H1 (cell line): Measurements from ENCODE around the gene OGFOD1. TPM values are rescaled to one million over a fixed set of nuclear protein-coding genes. Genes with fewer than 3 reads are reported as not detected.

ENCODE experiments used
- CHD2 ChIP-seq: IDR thresholded peaks from 2 replicates; pipeline ENCODE4 v1.6.1; 2012; ENCODE audit warnings: low read length, improper control_type of control experiment
- CHD7 ChIP-seq: fragments of 300-600 bp; sonication (generic); IDR thresholded peaks from 2 replicates; pipeline ENCODE4 v1.7.1; 2012; ENCODE audit warnings: low read length, moderate library complexity, mild to moderate bottlenecking, inconsistent platforms; ENCODE audit not compliant: insufficient replicate concordance
- EP300 ChIP-seq, 2 experiments: IDR thresholded peaks; 1 replicate in 1 of 2; 2 replicates in 1 of 2; pipeline ENCODE4 v1.6.1; 2011 to 2012; ENCODE audit warnings: low read depth in 2 of 2, low read length in 2 of 2, mild to moderate bottlenecking in 2 of 2, borderline replicate concordance in 1 of 2, inconsistent platforms in 1 of 2, moderate library complexity in 1 of 2
- GTF2F1 ChIP-seq: IDR thresholded peaks from 2 replicates; pipeline ENCODE4 v1.6.1; 2012; ENCODE audit warnings: low read depth, low read length, improper control_type of control experiment, borderline replicate concordance
- RFX5 ChIP-seq: IDR thresholded peaks from 2 replicates; pipeline ENCODE4 v1.6.1; 2011; ENCODE audit warnings: low read depth, low read length, improper control_type of control experiment, borderline replicate concordance
- SP2 ChIP-seq: IDR thresholded peaks from 2 replicates; pipeline ENCODE4 v1.6.1; 2012; ENCODE audit warnings: mild to moderate bottlenecking, low read length, inconsistent platforms
- SP4 ChIP-seq: IDR thresholded peaks from 2 replicates; pipeline ENCODE4 v1.6.1; 2012; ENCODE audit warnings: low read length, inconsistent platforms
- TEAD4 ChIP-seq: IDR thresholded peaks from 2 replicates; pipeline ENCODE4 v1.6.1; 2012; ENCODE audit warnings: low read depth, low read length, inconsistent platforms, mixed read lengths
- USF2 ChIP-seq: IDR thresholded peaks from 2 replicates; pipeline ENCODE4 v1.6.1; 2011; ENCODE audit warnings: low read length, improper control_type of control experiment
- polyA plus RNA-seq, 7 experiments: library from polyadenylated mRNA; depleted of rRNA in 3 of 7; stranded (reverse) in 5 of 7; unstranded in 2 of 7; fragments of >200 nt in 5 of 7; fragments of 200-250 nt in 2 of 7; gene quantifications; 1 replicate in 5 of 7; 2 replicates in 1 of 7; 4 replicates in 1 of 7; pipeline versions ENCODE4 v1.2.1 to v1.2.3, GENCODE V29; 2011 to 2013; ENCODE audit warnings: missing spikeins in 2 of 7, mixed read lengths in 2 of 7
- total RNA-seq: library from RNA; stranded (reverse); fragmentation: NEBNext Ultra II Directional; extraction: Animal tissue kit (Norgen Biotek cat#: 25700); gene quantifications from 2 replicates; pipeline ENCODE4 v1.2.1, GENCODE V29; 2021
- TF ChIP-seq, protein P1 (sequence below): IDR thresholded peaks from 2 replicates; pipeline ENCODE4 v1.6.1; 2012; ENCODE audit warnings: inconsistent platforms

The OGFOD1 gene
- total and polyA plus RNA-seq, 2 of the 8 experiments (the other 6 are each of a cell fraction or from before 2014, with no cell fraction given) = 24.6 to 61.4 TPM

DNA sequence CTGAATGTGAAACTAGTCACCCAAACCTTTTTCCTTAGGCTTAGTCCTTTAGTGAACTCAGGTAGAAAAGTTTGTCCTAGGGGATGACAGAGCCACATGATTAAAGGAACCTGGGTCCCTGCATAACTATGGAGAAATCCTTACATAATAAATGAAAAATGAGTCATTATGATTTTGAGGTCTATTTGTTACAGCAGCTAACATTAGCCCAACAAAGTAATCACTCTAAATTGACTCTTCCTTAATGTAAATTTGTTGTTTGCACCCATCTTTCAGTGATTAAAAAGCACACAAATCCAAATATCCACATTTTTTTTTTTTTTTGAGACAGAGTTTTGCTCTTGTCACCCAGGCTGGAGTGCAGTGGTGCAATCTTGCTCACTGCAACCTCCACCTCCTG, 32.0 kb downstream of the OGFOD1 start (continued):
- TF ChIP-seq CHD7 (no peak), CHD2 (no peak), SP2 (no peak), RFX5 (no peak), TEAD4 (no peak), USF2 (no peak), GTF2F1 (no peak), EP300 (IDR thresholded peaks at IDR 0.05; ENCODE audit: borderline replicate concordance in 1 of 2, low read depth in 2 of 2, low read length in 2 of 2) (no peak), SP4 (no peak)
- TF ChIP-seq, protein P1, sequence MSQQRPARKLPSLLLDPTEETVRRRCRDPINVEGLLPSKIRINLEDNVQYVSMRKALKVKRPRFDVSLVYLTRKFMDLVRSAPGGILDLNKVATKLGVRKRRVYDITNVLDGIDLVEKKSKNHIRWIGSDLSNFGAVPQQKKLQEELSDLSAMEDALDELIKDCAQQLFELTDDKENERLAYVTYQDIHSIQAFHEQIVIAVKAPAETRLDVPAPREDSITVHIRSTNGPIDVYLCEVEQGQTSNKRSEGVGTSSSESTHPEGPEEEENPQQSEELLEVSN = no peak
